ENCODE data around the gene DNAH17.

- TF ChIP-seq POLR2AphosphoS5 (IDR thresholded peaks at IDR 0.05; ENCODE audit: low read depth, low read length): no peak
- no peak for TF ChIP-seq EZH2phosphoT487 (IDR thresholded peaks at IDR 0.05; ENCODE audit: borderline replicate concordance)
- no peak for TF ChIP-seq CTCF (IDR thresholded peaks at IDR 0.05 in 2 of 3, conservative IDR thresholded peaks at IDR 0.05 in 1 of 3; ENCODE audit: borderline replicate concordance in 1 of 3, insufficient read depth in 1 of 3, low read depth in 2 of 3, low read length in 2 of 3)
- no peak for TF ChIP-seq POLR2A (IDR thresholded peaks at IDR 0.05; ENCODE audit: borderline replicate concordance, extremely low read depth, insufficient read depth, insufficient read length)
- no peak for TF ChIP-seq YY1 (IDR thresholded peaks at IDR 0.05; ENCODE audit: extremely low read depth, insufficient replicate concordance, low read depth, low read length)
- no peak for TF ChIP-seq SRF (IDR thresholded peaks at IDR 0.05; ENCODE audit: low read depth)
- TF ChIP-seq ATF3 (IDR thresholded peaks at IDR 0.05): no peak
- no peak for TF ChIP-seq ZNF274 (IDR thresholded peaks at IDR 0.05; ENCODE audit: low read depth, low read length)
- no peak for TF ChIP-seq EZH2 (IDR thresholded peaks at IDR 0.05)
- TF ChIP-seq SIN3A (IDR thresholded peaks at IDR 0.05; ENCODE audit: low read depth): no peak
- TF ChIP-seq CEBPB (IDR thresholded peaks at IDR 0.05; ENCODE audit: low read depth): no peak
- TF ChIP-seq CBX3 (IDR thresholded peaks at IDR 0.05; ENCODE audit: low read depth): no peak
- TF ChIP-seq SP1 (IDR thresholded peaks at IDR 0.05; ENCODE audit: low read depth): no peak
- TF ChIP-seq EGR1 (IDR thresholded peaks at IDR 0.05; ENCODE audit: low read depth): no peak
These were observed 41.3 kb upstream of the DNAH17 start for GRCh38 chr17:78618264-78619066.

Measured in HCT116 (cell line).